NCI-H748 treated with DMSO at 0.1 percent for 48 hours (cell line): Measurements from ENCODE around the gene STXBP6.
"Not testable (repeated sequence)": the region's sequence is repeated elsewhere in the genome, so short reads cannot be mapped to it uniquely, and the experiment has no call there.

Experiments
- DNase-seq: peaks from one replicate; lab custom pipeline; 2025; lab: John Stamatoyannopoulos, UW

STXBP6 gene

GRCh38 chr14:24853446-24853845, 196.5 kb downstream of the STXBP6 start:
- DNase-seq, result no peak

- no peak for DNase-seq
Measured at GRCh38 chr14:24852312-24853060, 197.5 kb downstream of the STXBP6 start.

- no peak for DNase-seq
Measured at GRCh38 chr14:24851837-24852236, 198.1 kb downstream of the STXBP6 start.

- no peak for DNase-seq
Measured at GRCh38 chr14:24851406-24851805, 198.5 kb downstream of the STXBP6 start.

GRCh38 chr14:24850072-24850471, 199.9 kb downstream of the STXBP6 start:
- no peak for DNase-seq

- DNase-seq, result no peak
Measured at GRCh38 chr14:24849471-24849870, 200.5 kb downstream of the STXBP6 start.

- no peak for DNase-seq
Measured at GRCh38 chr14:24848102-24848790, 201.7 kb downstream of the STXBP6 start.

- no peak for DNase-seq
Measured at GRCh38 chr14:24847568-24848095, 202.3 kb downstream of the STXBP6 start.

- no peak for DNase-seq
Measured at GRCh38 chr14:24846261-24846660, 203.7 kb downstream of the STXBP6 start.

- no peak for DNase-seq
Measured at GRCh38 chr14:24845851-24846250, 204.1 kb downstream of the STXBP6 start.

GRCh38 chr14:24844011-24844410, 205.9 kb downstream of the STXBP6 start:
- DNase-seq, result no peak

- DNase-seq, result no peak
Measured at GRCh38 chr14:24843494-24843893, 206.5 kb downstream of the STXBP6 start.

- no peak for DNase-seq
Measured at GRCh38 chr14:24840204-24840893, 209.6 kb downstream of the STXBP6 start.

- no peak for DNase-seq
Measured at GRCh38 chr14:24839617-24840203, 210.2 kb downstream of the STXBP6 start.

GRCh38 chr14:24838945-24839616, 210.9 kb downstream of the STXBP6 start:
- DNase-seq, result no peak

- DNase-seq, result no peak
Measured at GRCh38 chr14:24837280-24838046, 212.5 kb downstream of the STXBP6 start.

- DNase-seq, result not testable (repeated sequence)
Measured at GRCh38 chr14:24836324-24836723, 213.6 kb downstream of the STXBP6 start.

- no peak for DNase-seq
Measured at GRCh38 chr14:24834956-24835355, 215.0 kb downstream of the STXBP6 start.

GRCh38 chr14:24833385-24833784, 216.6 kb downstream of the STXBP6 start:
- no peak for DNase-seq

GRCh38 chr14:24831677-24832076, 218.3 kb downstream of the STXBP6 start:
- no peak for DNase-seq

- no peak for DNase-seq
Measured at GRCh38 chr14:24829862-24830261, 220.1 kb downstream of the STXBP6 start.
